ENCODE results near the gene FHOD1.

DNA sequence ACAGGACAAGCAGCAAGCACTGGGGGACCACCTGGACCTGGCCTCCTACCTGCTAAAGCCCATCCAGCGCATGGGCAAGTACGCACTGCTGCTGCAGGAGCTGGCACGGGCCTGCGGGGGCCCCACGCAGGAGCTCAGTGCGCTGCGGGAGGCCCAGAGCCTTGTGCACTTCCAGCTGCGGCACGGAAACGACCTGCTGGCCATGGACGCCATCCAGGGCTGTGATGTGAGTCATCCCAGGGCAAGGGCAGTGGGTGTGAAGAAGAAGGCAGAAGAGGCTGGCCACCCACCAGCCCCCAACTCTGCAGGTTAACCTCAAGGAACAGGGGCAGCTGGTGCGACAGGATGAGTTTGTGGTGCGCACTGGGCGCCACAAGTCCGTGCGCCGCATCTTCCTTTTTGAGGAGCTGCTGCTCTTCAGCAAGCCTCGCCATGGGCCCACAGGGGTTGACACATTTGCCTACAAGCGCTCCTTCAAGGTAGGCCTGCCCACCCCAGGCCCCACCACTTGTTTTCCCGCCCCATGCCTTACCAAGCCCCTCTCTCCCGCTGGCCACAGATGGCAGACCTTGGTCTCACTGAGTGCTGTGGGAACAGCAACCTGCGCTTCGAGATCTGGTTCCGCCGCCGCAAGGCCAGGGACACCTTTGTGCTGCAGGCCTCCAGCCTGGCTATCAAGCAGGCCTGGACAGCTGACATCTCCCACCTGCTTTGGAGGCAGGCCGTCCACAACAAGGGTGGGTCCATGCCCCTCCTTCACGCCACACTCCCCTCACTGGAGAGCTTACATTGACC is 39.4 kb upstream of the FHOD1 start:
- TF ChIP-seq CTCF (conservative IDR thresholded peaks at IDR 0.05; ENCODE audit: low read length) (no peak), EZH2phosphoT487 (IDR thresholded peaks at IDR 0.05; ENCODE audit: borderline replicate concordance, low read depth, low read length) (no peak)

Data from OCI-LY7 (cell line).